SH-SY5Y (cell line): ENCODE data around the gene PCDHGC3.

ENCODE experiments used
- GATA2 ChIP-seq: IDR thresholded peaks from 2 replicates; pipeline ENCODE4 v1.6.1; 2011; ENCODE audit warnings: mild to moderate bottlenecking, low read depth, low read length
- GATA3 ChIP-seq: IDR thresholded peaks from 2 replicates; pipeline ENCODE4 v1.6.1; 2011; ENCODE audit warnings: low read depth, mild to moderate bottlenecking, low read length, moderate library complexity

GRCh38 chr5:141494761-141495452 lies 19.1 kb downstream of the PCDHGC3 start:
- TF ChIP-seq GATA2 (no peak), GATA3 (no peak)
